GM21423 (cell line): ENCODE measurements around the gene LSAMP.
"Not testable (repeated sequence)": the region's sequence is repeated elsewhere in the genome, so short reads cannot be mapped to it uniquely, and the experiment has no call there.

Experiments used
- ATAC-seq: cut with Tn5 transposase; IDR thresholded peaks from one replicate; pipeline ENCODE4 v1.9.1; 2021; ENCODE audit warnings: mild to moderate bottlenecking, moderate library complexity; ENCODE audit not compliant: unreplicated experiment

Gene LSAMP

DNA sequence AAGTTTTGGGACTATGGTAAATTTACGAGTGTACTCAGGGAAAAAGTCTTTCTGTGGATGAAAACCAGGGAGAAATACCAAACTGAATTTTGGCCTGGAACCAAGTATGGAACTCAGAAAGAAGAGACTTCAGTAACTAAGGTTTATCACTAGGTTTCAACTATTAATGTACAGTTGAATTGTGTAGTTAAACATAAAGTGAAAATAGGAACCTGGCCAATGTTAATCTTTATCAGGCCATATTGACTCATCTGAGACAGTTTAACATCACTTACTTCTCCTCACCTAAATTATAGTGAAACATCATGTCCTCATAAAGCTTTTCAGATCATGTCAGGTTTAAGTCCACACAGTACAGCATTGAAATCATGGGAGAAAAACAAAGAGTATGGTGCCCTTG lies 197.7 kb downstream of the LSAMP start:
- ATAC-seq, result no peak

DNA sequence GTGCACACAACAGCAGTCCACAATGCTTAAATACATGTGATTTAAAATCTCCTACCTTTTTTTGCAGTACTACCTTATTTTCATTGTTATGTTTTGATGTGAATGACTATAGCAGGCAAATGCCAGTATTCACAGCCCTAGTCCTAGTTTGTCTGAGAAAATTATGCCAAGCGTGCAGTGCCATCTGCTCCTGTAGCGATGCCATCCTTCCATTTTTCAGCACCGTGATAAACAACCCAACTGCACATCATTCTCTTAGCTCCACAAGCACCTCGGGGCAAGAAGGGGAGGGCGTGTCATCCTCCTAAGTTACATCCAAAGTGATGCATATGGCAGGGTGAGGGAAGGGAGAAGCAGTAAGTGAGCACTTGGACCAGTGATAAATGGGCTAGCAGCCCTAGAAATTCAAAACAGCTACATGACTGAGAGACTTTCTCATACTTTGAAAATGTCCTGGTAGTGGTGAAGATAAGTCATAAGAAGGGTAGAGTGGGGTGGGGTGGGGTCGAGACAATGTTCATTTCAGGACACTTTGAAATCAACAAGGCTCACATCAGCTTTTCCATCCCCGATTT lies 198.8 kb downstream of the LSAMP start:
- ATAC-seq, result no peak

DNA sequence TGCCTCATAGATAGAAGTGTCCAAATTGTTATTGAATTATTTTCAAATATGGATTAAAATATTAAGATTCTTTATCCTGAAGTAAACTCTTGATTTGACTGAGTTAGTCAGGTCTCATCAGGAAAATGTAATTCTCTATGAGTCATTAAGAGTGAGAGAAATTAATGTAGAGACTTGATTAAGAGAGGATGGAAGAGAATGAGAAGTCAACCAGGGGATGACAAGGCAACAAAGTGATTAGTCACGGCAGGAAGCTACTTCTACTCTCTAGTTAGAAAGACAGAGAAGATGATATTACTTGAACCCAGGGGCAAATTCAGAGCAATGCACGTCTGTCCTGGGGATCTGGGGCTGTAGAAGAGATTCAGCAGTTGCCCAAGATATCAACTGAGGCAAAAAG lies 202.5 kb downstream of the LSAMP start:
- no peak for ATAC-seq

DNA sequence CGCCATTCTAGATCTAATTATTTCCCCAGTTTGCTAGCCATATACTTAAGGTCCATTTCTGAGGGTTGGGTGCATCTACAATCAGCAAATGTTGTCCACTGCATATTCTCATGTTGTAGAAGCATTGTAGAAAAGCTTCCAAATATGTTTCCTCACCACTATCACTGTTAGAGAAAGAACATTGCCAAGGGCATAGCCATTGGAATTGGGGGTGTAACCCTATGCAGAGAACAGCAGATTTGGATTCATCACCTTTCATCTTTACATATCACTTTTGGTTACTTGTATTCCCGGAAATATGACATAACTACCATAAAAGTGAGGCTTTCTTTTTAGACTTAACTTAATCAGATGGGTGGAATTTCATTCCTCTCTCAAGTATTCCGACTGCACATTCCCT lies 203.6 kb downstream of the LSAMP start:
- ATAC-seq, result no peak

DNA sequence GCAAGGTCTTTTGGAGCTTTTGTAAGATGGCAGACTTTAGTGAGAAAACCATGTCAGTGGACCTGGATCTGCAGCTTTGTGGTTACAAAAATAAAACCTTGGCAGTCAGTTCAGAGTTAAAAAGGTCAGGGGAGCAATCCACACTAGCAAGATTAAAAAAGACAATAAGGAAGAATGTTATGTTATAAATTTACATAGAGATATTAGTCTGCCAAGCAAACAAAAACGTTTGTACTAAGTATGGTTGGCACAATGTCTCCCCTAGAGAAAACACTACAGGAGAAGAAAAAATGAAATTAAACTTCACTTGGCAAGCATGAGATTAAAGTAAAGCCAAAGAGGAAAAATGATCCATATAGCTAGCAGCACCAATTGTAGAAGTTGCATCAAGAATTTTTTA lies 205.0 kb downstream of the LSAMP start:
- ATAC-seq, result no peak

DNA sequence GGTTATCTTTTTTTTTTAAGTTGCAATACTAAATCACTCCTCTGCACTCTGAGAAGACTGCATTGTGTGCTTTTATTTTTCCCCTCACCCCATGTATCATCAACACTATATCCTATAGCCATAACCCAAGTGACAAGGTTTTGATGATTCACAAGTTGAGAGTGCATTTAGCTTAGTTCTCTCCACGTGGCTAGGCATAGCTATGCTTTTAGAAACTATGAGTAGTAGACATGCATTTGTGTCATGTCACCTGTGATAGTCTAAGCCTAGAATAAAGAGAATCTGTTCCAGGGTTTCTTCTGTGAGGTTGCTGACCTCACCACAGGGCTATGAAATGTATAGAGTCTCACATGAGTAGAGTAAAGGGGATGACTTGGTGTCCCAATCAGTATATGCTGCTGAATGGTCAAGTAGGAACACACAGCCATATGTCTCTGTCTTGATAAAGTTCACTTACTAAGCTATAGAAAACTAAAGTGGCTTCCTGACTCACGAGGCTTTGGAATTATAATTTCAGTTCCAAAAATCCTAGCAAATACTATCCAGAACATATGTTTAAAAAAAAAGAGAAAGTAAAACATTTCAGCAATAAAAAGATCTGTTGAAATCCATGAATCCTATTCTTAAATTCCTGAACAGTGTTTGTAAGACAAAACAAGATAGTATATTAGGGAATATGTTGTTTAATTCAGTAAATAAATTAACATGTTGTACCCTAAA lies 206.3 kb downstream of the LSAMP start:
- no peak for ATAC-seq

DNA sequence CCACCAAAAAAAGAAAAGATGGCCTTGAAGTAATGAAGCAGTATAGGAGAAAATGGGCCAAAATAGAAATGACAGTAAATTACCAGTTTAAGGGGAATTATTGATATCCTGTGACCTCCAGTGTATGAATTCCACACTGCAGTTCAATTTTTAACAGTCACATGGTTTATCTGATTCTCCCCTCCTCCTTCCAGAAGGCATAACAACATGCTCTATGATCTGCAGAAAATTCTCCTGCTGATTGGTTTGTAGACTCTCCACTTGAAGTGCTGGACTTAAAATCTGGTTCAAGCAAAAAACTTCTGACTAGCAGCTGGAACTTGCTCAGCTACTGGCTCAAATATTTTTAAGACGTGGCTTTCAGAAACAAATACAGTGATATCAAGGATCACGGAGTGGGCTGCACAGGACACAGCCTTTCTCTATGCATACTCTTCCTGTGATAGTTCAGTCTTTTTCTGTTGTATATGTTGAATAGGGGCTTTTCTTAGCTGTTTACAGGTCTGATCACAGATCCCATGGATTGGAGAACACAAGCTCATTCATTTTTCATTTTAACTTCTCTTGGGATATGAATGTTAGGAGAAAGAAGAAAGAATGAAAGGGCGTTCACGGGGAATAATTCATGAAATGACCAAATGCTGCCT lies 211.5 kb downstream of the LSAMP start:
- no peak for ATAC-seq

DNA sequence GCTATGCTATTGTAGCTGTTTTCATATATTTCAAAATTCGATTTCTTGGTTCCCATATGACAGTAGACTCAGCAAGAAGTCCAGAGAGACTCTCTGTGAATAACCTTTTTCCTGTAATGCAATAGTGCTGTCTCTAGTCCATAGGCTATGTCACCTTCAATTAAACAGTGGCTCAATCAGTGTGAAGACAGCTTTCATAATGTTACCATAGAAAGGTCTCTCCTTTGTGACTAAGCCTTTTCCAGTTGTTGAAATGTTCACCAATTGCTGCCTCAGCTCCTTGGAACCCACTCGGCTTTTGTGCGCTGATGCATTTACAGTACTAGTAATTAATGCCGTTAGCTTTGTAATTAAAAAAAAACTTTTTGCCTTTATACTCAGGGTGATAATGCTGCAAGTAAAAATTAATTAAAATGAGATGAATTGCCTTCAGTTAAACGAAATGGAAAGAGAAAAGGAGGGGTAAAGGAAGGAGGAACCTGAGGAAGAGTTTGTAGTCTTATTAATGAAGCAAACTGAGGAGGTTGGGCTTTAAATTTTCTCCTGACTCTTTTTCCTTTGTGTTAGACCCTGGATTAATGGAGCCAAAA lies 214.8 kb downstream of the LSAMP start:
- no peak for ATAC-seq

DNA sequence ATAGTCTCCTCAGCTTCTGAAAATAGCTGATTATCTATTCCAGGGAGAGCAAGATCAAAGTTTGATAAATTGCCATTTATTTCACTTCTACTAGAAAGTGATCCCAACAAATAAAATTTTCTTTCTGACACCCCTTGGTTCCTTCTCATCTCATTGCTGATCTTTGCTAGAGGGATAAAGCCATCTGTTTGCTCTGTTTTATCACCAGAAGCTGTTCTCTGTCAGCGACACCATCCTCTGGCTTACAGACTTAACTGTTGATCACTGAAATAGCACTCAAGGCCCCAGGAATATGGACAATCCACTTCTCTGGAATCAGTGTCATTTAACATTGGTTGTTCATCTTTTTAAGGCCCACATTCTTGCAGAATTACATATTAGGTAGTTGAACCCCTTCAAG lies 219.0 kb downstream of the LSAMP start:
- no peak for ATAC-seq

DNA sequence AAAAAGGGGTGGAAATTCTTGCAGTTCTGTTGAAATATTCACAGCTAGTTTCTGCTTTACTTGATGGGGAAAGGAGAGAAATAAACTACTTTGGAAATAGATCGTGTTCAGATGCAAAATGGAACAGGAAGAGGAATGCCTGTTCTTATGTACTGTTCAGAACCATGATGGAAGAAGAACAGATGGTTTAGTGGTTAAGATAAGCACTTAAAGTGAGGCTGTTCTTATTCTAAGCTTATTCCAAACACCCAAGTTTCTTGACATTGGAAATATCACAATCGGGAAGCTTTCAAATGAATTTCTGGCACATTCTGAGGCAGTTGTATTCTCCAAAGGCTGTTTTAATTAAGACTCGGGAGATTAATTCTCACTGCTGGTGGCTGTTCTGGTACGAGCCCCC lies 228.5 kb downstream of the LSAMP start:
- ATAC-seq, result no peak

DNA sequence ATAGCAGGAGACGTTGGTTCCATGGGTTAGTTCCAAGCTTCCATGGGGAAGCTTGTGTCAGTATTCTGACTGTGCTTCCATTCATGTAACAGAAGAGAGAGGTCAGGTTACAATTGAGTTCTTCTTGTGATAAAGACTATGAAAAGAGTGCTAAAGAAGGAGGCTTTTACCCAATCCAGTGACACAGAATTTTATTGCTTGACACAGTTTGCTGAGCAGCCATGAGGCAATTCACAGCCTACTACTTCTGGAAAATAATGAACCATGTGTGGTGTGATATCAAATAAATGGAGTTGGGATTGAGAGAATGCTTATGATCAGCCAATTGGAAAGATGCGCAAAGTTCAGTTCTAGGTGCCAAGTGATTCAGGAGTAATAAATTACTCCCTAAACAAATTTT lies 233.4 kb downstream of the LSAMP start:
- no peak for ATAC-seq

DNA sequence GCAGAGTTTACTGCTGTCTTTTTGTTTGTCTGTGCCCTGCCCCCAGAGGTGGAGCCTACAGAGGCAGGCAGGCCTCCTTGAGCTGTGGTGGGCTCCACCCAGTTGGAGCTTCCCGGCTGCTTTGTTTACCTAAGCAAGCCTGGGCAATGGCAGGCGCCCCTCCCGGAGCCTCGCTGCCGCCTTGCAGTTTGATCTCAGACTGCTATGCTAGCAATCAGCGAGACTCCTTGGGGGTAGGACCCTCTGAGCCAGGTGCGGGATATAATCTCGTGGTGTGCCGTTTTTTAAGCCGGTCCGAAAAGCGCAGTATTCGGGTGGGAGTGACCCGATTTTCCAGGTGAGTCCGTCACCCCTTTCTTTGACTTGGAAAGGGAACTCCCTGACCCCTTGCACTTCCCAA lies 236.5 kb downstream of the LSAMP start:
- not testable (repeated sequence) for ATAC-seq

DNA sequence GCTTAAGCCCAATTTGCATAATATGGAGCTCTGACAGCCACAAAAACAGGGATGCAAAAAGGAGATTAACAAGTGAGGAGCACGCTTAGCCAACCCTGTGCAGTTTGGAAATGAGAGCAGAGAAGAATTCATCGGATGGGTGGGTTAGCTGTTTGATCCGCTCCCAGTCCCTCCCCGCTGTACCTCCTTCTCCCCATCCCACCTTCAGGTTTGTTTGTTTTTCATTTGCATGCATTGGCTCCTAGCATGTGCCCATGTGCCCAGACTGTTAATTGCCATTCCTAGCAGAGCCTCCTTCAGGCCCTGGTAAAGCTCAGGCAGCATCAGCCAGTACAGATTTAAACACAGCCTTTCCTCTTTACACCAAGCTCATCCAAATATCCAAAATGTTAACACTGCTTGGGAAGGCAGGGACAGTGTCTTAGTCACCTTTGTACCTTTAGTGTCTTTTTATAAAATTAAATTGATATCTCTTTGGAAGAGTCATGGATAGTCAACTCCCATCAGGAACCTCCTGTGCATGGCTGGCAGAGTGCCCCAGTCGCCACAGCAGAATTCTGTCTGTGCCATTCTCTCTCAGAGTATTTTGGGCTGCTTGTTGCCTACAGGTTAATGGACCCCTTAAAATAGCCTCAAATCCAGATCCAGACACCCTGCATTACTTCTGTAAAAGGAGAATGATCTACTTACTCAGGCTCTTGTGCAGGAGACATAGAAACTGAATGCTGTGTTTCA lies 244.2 kb downstream of the LSAMP start:
- no peak for ATAC-seq

DNA sequence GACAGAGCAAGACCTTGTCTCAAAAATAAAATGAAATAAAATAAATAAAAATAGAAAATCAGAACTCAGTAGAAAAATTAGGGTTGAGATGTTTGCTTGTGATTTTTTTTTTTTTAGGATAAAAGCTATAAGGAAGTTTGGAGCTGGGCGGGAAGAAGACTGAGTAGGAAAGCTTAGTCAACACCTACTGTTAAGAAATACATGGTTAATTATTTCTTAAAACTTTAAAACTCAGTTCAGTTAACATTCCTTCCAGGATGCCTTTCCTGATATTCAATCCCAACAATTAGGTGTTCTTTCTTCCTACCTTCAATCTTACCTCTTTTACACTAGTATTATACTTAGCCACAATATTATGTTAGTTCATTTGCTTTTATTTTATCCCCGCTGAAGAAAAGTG lies 246.2 kb downstream of the LSAMP start:
- ATAC-seq, result no peak

DNA sequence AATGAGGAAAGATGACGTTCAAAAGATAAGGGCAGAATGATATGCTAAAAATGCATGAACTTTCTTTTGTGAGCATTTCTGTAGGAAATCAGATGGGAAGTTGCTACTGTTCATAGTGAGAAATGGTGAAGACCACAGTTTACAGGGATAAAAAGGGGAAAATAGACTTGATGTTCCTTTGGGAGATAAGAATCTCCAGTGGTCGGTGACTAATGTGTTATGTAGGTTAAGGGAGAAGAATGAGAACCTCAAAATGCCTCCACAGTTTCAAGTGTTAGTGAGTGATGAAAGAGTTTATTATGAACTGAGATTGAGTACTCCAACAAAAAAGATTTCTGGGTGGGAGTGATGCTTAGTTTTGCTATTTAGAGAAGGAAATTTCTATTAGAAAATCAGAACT lies 247.2 kb downstream of the LSAMP start:
- ATAC-seq, result no peak

DNA sequence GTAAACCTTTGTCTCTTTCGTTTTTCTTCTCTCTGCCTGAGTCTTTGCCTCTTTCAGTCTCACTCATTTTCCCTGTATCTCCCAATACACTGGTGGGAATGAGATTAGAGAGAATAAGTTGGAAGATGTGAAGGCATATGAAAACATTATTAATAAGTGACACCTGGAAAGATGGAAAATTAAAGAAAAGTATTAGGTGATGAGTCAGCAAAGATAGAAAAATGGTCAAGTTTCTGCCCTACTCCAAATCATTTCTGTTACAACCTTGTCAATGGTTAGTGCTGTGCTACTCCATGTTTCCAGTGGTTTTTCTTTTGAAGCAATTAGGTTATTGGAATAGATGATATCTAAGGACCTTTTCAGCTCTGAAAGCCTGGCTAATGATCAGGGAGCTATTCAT lies 252.8 kb downstream of the LSAMP start:
- ATAC-seq, result no peak

DNA sequence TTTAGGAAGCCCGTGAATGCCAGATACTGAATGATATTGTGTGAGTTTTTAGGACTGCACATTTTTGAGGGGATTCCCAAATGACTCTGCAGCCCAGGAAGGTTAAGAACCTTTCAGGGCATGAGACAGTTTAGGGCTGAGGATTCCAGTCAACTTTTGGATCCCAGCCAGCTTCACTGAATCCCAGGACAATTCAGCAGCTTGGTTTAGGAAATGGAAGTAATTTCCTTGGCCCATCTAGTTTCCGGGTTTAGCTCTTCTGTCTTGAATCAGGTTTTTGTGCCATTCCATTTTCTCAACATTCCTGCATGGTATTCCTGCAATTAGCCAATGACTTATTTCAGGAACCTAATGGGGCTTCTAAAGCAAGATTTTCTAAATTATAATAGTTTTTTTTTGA lies 253.9 kb downstream of the LSAMP start:
- ATAC-seq, result no peak

DNA sequence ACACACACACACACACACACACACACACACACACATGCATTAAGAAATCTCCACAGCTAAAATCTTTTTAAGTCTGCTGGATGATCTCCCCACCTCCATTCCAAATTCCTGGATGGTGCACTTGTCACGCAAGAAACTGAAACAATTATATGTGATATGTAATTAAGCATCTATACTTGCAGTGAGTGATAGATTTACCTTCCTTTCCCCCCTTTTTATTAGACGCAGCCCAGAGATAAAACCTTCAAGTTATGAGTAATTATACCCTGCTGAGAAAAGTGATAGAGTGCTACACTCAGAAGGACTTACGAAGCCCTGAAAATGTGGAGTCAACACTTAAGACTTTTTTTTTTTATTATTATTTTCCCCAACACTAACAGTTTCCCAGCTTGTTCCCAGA lies 255.2 kb downstream of the LSAMP start:
- ATAC-seq, result no peak

DNA sequence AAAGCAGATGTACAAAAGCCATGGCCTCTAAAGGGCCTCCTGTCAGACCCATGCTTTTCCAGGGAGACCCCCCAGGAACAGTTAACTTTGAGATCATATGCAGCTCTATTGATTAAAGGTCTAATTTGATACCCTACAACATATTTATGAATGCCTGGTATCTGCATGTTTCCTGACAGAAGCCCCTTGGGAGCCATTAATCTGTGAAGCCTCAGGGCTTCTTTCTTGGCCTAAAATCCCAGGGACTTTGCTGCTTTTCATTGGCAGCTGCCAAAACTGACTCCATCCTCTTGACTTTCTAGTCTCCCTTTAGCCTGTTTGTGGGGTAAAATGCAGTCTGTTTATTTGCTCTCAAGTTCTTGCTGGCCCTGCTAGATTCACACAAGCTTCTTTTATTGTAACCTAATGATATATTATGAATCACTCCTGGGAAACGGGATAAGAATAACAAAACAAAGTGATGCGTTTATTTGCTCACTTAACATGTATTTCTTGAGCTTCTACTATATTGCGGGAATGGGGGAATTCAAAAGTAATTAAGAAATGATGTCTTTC lies 257.0 kb downstream of the LSAMP start:
- no peak for ATAC-seq

DNA sequence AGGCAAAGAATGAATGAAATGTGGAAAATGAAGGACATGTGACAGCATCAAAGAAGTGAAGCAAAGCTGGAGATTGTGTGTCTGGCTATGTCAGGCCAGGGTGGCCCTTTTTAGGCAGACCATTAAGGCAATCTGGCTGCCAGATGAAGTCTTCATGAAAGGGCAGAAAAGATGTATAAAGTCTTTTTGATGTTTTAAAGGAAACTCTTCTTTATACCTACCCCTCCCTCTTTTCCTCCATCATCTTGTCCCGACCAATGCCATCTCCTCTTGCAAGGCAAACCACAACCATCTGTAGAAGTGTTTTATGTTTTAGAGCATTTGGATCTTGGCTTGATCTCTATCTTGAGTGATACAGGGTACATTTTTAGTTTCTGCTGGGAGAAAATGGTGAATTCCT lies 259.2 kb downstream of the LSAMP start:
- ATAC-seq, result no peak

DNA sequence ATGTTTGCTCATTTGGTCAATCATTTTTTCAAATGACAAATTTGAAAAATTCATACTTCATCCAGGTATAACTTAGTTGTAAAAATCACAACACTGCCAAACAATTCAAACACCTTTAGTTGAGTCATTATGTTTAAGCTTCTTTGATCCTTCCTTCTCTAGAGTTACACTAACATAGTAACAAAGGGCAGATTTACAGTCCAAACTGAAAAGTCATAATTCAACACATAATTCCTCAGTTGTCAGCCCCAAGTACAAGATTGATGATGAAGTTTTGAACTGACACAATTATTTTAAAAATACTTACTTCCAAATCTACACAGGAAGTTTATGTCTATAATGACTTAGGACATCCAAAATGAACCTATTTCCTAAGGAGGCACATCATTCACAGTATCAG lies 264.1 kb downstream of the LSAMP start:
- no peak for ATAC-seq
